OCI-M1 (cell line): ENCODE data around the gene PTPRE.

Experiments
- DNase-seq: peaks from one replicate; lab custom pipeline; 2025; lab: John Stamatoyannopoulos, UW

Gene PTPRE

DNA sequence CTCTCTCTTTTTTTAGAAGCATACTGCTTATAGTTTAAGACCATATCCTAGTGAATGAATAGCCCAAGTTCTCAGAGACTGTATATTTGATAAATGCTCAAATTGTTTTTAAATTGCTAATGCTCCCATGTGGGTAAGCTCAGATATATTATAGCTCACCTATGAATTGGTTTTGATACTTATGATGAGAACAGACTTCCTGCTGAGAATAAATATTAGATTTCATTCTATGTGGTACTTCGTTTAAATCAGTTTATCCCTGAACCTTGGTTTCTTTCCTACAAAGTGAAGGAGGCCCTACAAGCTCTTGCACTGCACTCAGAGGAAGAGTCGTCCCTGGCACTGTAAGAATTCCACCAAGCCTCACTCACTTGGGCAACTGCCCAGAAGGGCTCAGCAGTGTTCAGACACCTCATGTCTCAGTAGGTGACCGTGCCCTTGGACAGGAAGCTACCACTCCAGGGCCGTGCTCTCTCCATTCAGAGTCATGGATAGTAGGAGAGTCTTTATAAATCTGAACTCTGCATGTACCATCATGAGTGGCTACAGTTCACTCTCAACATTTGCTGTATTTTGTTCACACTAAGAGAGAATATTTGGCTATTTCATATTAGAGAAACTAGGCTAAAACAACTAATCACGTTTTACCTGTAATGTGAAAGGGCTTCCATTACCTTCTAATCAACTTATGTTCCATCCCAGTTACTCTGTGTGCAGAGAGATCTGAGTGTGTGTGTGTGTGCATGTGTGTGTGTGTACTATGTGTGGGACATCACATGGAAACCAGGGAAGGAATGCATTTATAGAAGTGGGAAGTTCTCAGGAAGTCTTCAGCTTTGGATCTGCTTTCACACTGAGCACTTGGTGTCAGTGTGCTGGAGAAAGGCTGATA lies 93.8 kb downstream of the PTPRE start:
- DNase-seq = no peak

- no peak for DNase-seq
Observed at GRCh38 chr10:128001363-128001745, 94.5 kb downstream of the PTPRE start.

GRCh38 chr10:128001849-128002248 lies 94.9 kb downstream of the PTPRE start:
- no peak for DNase-seq

DNA sequence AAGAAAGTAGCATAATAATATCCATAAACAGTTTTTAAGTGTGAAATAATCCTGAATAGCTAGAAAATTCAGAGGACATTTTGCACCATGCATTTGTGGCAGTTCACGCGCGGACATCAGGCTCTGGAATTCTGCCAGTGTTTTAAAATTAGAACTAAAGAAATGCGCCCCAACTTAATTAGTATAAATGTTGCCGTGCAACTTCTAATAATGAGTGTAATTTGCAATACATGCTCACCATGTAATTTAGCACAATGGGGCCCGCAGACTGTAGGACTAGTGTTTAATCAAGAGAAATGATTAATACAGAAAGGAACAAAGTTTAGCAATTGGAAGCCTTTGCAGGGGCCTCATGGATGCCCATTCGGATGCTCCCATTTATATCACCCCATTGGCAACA lies 96.6 kb downstream of the PTPRE start:
- DNase-seq = no peak

- DNase-seq = no peak
Observed at GRCh38 chr10:128005858-128006257, 99.0 kb downstream of the PTPRE start.

- DNase-seq = no peak
Observed at GRCh38 chr10:128007056-128007455, 100.2 kb downstream of the PTPRE start.

DNA sequence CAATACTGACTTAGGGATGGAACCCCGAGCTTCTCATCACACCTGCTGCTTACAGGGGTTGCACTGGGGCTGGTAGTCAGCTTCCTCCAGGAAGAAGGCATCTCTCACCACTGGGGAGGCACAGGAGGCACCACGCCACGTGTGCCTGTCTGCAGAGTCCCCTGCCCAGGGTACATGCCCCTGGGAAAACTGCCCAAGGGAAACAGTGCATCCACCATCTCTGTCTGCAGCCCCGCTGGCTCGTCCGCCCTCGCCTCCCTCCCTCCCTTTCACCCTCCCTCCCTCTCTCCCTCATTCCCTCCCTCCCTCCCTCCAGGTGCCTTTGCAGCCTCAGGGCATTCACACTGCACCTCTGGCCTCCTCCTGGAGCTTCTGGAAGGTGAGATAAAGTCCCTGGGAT lies 101.1 kb downstream of the PTPRE start:
- DNase-seq = no peak

- DNase-seq = no peak
Observed at GRCh38 chr10:128008521-128009250, 101.8 kb downstream of the PTPRE start.

DNA sequence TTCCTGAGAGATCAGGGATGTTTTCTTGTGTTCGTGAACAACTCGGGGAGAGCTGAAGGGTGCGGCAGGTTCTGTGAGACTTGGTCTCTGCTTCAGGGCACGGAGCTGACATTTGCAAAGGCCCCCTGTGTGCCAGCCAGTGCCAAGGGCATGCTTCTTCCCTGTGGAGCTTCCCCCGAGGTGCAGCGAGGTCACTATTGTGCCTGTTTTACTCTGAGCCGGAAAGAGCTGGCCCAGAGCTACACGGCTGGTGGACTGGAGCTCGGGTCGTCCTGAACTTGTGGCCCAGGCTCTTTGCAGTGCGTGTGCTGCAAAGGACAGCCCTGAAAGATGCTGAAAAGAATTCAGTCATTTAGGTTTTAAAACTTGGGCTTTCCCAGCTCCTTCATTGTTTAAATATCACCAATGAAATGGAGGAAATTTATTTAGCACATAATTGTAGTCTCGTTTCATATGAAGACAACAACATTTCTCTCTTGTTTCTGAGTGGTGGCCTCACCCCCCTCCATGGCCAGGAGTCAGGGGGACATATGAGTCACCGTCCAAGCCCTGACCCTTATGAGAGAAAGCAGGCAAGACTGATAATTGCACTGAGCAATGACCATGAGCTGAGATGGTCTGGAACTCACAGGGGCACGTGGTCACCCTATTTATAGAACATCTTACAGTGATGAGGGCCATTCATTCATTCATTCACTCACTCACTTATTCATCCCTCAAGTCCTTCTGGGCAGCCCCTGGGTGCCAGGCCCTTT lies 102.6 kb downstream of the PTPRE start:
- no peak for DNase-seq

GRCh38 chr10:128011059-128011979 lies 104.4 kb downstream of the PTPRE start:
- peak; percentile 84 for DNase-seq

DNA sequence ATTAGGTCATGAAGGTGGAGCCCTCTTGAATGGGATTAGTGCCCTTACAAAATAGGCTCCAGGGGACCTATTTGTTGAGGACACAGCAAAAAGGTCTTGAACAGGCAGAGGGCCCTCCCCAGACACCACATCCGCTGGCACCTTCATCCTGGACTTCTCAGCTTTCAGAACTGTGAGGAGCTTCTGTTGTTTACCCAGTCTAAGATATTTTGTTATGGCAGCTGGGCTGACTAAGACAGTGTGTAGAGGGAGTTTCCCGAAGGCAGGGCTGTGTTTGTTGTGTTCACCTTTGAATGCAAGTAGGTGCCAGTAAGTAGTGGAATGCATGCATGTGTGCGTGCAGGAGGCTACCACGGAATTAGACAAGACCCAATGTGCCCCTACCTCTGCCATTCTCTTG lies 106.7 kb downstream of the PTPRE start:
- DNase-seq = no peak

DNA sequence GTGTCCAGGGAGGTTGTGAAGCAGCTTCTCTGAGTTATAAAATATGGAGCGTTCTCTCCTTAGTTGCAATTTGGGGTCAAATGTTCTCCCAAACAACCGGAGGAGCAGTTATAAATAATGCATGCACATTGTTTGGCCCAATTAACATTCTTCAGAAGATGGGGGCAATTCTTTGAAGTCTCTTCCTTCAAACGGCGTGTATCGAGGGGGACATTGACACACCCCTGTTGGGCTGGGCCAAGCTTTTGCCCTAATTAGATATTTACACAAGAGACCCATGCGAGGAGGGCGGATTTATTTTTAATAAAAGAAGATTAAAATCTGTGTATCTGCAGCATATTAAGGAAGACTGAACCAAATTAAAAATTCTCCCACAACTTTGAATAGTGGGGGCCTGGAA lies 107.3 kb downstream of the PTPRE start:
- DNase-seq = no peak

DNA sequence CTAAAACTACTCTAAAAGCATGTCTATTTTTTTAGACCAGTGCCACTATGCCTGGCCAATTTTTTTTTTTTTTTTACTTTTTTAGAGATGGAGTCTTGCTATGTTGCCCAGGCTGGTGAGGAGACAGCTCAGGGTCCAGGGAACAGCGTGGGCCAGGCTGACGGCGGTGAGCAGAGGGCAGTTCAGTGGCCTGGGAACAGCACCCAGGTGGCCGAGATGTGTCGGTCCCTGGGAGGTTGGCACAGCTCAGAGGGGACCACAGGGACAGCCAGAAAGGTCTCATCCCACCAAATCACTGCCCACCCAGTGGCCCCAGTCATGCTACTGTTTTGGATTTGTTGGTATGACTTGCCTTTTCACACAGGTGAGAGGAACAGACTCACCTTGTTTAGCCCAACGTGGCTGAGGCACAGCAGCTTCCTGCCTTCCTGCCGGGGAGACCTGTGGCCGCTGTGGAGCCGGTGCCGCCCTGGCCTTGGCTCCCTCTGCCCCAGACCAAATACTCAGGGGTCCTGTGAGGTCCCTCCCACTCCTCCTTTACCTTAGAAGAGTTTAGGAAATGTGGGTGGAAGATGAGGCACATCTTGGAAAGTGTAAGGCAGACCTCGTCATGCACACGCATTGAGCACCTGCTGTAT lies 109.6 kb downstream of the PTPRE start:
- no peak for DNase-seq

DNA sequence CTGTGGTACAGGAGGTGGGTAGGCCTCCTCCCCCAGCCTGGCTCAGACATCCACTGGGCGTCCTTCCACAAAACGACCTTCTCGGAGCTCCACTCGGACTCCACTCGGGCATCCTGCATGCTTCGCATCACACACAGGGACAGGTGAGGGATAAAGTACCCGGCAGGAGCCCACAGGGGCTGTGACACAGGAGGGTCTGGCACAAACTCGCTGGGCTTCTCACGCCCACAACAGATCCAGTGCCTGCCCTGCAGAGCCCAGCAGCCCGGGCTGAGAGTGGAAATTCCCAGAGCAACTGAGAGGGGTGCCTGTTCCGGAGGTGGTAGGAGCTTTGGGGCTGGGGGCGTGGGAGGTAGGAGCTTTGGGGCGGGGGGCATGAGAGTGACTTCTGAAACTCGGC lies 110.9 kb downstream of the PTPRE start:
- no peak for DNase-seq

GRCh38 chr10:128018236-128018635 lies 111.3 kb downstream of the PTPRE start:
- no peak for DNase-seq

DNA sequence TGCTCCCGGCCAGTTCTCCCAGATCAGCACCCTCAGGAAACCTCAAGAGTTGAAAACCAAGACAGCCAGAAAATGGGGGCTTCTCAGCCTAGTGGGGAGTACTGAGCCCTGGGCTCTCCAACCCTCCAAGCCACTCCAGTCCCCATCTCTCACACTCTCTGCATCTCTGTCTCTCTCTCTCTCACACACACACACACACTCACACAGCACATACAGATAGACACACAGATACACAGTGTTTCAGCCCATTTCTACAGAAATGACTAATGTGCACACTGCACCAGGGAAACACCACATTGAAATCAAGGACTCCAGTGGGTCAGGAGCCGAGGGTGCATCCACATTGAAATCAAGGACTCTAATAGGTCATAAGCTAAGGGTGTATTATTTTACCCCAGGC lies 111.8 kb downstream of the PTPRE start:
- no peak for DNase-seq

GRCh38 chr10:128022261-128023196 lies 115.6 kb downstream of the PTPRE start:
- no peak for DNase-seq

GRCh38 chr10:128024426-128024825 lies 117.5 kb downstream of the PTPRE start:
- DNase-seq = no peak

- no peak for DNase-seq
Observed at GRCh38 chr10:128025437-128025836, 118.5 kb downstream of the PTPRE start.

DNA sequence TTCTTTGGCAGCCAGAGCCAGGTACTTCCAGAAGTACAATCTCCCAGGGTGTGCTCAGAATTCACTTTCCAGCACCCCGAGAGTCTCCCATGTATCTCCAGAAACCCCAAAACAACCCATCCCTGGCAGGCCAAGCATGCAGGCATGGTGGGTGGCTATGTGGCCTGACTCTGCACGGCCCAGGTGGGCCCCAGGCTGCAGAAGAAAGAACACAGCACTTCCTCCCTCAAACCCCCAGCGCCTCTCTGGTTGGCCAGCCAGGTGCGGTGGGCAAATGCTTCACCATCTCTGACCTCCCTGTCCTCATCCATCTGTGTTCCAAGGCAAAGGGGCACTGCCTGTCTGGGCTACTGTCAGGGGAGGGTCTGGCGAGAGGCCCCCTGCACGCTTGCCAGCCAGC lies 119.0 kb downstream of the PTPRE start:
- DNase-seq = no peak
